Natural killer cell (primary cell): Measurements from ENCODE around the gene PRKCB. TPM values are rescaled to one million over a fixed set of nuclear protein-coding genes. Genes with fewer than 3 reads are reported as not detected.

Source experiments
- ATAC-seq, 3 donors: fragments of 150-1000 bp in 2 of 3; fragments of 200-7000 bp in 1 of 3; cut with Tn5 transposase; 1 replicate in 1 of 3; 2 replicates in 2 of 3; pipeline ENCODE4 v1.10.0; 2021; ENCODE audit warnings: mild to moderate bottlenecking in 2 of 3, moderate library complexity in 2 of 3
- DNase-seq, 2 donors: peaks; one replicate each; pipeline versions ENCODE4 v3.0.0 to v3.0.0-alpha.2; 2013 to 2021; ENCODE audit warnings: mixed read lengths in 1 of 2
- H3K27ac ChIP-seq: one replicate; pipeline ENCODE4 v1.5.1; 2013; ENCODE audit warnings: mild to moderate bottlenecking, low read length
- H3K27me3 ChIP-seq: one replicate; pipeline ENCODE4 v1.6.1; 2013; ENCODE audit warnings: low read length; ENCODE audit not compliant: control insufficient read depth, insufficient read depth
- H3K36me3 ChIP-seq: one replicate; pipeline ENCODE4 v1.6.1; 2013; ENCODE audit warnings: low read length; ENCODE audit not compliant: control insufficient read depth, insufficient read depth
- H3K4me1 ChIP-seq: one replicate; pipeline ENCODE4 v1.6.1; 2013; ENCODE audit warnings: low read length; ENCODE audit not compliant: control insufficient read depth, insufficient read depth
- H3K4me3 ChIP-seq: one replicate; pipeline ENCODE4 v1.5.1; 2013; ENCODE audit warnings: low read length
- H3K9me3 ChIP-seq: one replicate; pipeline ENCODE4 v1.6.1; 2013; ENCODE audit warnings: low read length; ENCODE audit not compliant: control insufficient read depth, insufficient read depth
- H3K27ac Mint-ChIP-seq, 2 donors: one replicate each; pipeline ENCODE4 v1.8.0; 2022; ENCODE audit warnings: mild to moderate bottlenecking in 2 of 2, mixed read lengths in 2 of 2, moderate library complexity in 1 of 2
- H3K27me3 Mint-ChIP-seq, 2 donors: one replicate each; pipeline ENCODE4 v1.8.0; 2022; ENCODE audit warnings: low read depth in 2 of 2, mixed read lengths in 2 of 2
- H3K36me3 Mint-ChIP-seq: one replicate; pipeline ENCODE4 v1.8.0; 2022; ENCODE audit warnings: mixed read lengths
- H3K4me1 Mint-ChIP-seq, 2 donors: one replicate each; pipeline ENCODE4 v1.8.0; 2022; ENCODE audit warnings: mixed read lengths in 2 of 2
- H3K4me3 Mint-ChIP-seq: one replicate; pipeline ENCODE4 v1.8.0; 2022; ENCODE audit warnings: mild to moderate bottlenecking, moderate library complexity, mixed read lengths
- H3K9me3 Mint-ChIP-seq, 2 donors: one replicate each; pipeline ENCODE4 v1.8.0; 2022; ENCODE audit warnings: mixed read lengths in 2 of 2
- CTCF ChIP-seq: fragments of 200-600 bp; IDR thresholded peaks from one replicate; pipeline ENCODE4 v1.8.0; 2022; ENCODE audit warnings: antibody characterized with exemption
- WGBS: methylation state at CpG from one replicate; pipeline ENCODE4 v1.1.7; 2013; ENCODE audit warnings: missing lambda C conversion rate; ENCODE audit not compliant: insufficient coverage; 5-methylcytosine and 5-hydroxymethylcytosine counted together
- intact Hi-C: fragments of 100-400 bp; cut with micrococcal nuclease; formaldehyde crosslinking; loops from one replicate; pipeline ENCODE4 v1.14.2; 2022
- total RNA-seq, 4 donors: library from RNA; stranded (reverse); fragments of 120-200 nt in 1 of 4; gene quantifications; one replicate each; pipeline versions ENCODE4 v1.2.3 to v1.2.4, GENCODE V29; 2013 to 2022

Gene PRKCB
- total RNA-seq, 3 donors from 2014 or later (not counting 1 experiment from before 2014, with no cell fraction given) = 182 to 222 (median 183) TPM

- Mint-ChIP-seq H3K36me3 (no peaks in the 10 kb centered on the region), H3K4me1 (no peaks in the 10 kb centered on the region), H3K9me3 (no peaks in the 10 kb centered on the region), H3K4me3 (no peak overlapping the region), H3K27ac (no peak overlapping the region), H3K27me3 (peaks cover 0 to 11% of the 10 kb centered on the region in 2 donors)
- WGBS = 94% methylated on average over 5 of the region's 6 CpGs
- intact Hi-C loops = loop anchor here (5.0 kb wide), 1 partner anchor 707 kb away; no protein-coding TSS in a partner anchor
- no peak overlapping the region for H3K4me3 ChIP-seq
- H3K27ac ChIP-seq = no peak overlapping the region
- no peaks in the 10 kb centered on the region for H3K4me1 ChIP-seq
- TF ChIP-seq CTCF = no peak
- DNase-seq (no peak), ATAC-seq (no peak)
- no peaks in the 10 kb centered on the region for H3K9me3 ChIP-seq
- no peaks in the 10 kb centered on the region for H3K36me3 ChIP-seq
- H3K27me3 ChIP-seq = no peaks in the 10 kb centered on the region
Measured at GRCh38 chr16:23795378-23795777, 40.4 kb upstream of the PRKCB start.

- H3K27ac Mint-ChIP-seq = no peak overlapping the region
- no peaks in the 10 kb centered on the region for H3K4me1 ChIP-seq
- 83% methylated on average over 2 of the region's 2 CpGs for WGBS
- H3K9me3 Mint-ChIP-seq = no peaks in the 10 kb centered on the region
- DNase-seq (no peak), ATAC-seq (no peak)
- peaks cover 0 to 8% of the 10 kb centered on the region in 2 donors for H3K4me1 Mint-ChIP-seq
- TF ChIP-seq CTCF = no peak
- no peaks in the 10 kb centered on the region for H3K9me3 ChIP-seq
- no peak overlapping the region for H3K4me3 ChIP-seq
- H3K36me3 ChIP-seq = no peaks in the 10 kb centered on the region
- H3K4me3 Mint-ChIP-seq = no peak overlapping the region
- H3K27me3 Mint-ChIP-seq = peaks cover 0 to 11% of the 10 kb centered on the region in 2 donors
- no peaks in the 10 kb centered on the region for H3K36me3 Mint-ChIP-seq
- no peaks in the 10 kb centered on the region for H3K27me3 ChIP-seq
- intact Hi-C loops = loop anchor here (5.0 kb wide), 1 partner anchor 705 kb away; no protein-coding TSS in a partner anchor
- H3K27ac ChIP-seq = no peak overlapping the region
Measured at GRCh38 chr16:23796941-23797340, 38.8 kb upstream of the PRKCB start.

GRCh38 chr16:23801378-23801777 lies 34.4 kb upstream of the PRKCB start:
- Histone ChIP-seq H3K36me3 (no peaks in the 10 kb centered on the region), H3K27me3 (no peaks in the 10 kb centered on the region), H3K4me1 (no peaks in the 10 kb centered on the region), H3K4me3 (no peak overlapping the region), H3K9me3 (no peaks in the 10 kb centered on the region), H3K27ac (no peak overlapping the region)
- WGBS = 7% methylated on average over 4 of the region's 5 CpGs
- ATAC-seq (peak; percentile 74 to 81 (median 78)), DNase-seq (peak; percentile 78 to 89)
- TF ChIP-seq CTCF = peak; percentile 65
- Mint-ChIP-seq H3K4me3 (no peak overlapping the region), H3K27me3 (peaks cover 0 to 11% of the 10 kb centered on the region in 2 donors), H3K27ac (peak overlapping the region in 1 of 2 donors; percentile 51), H3K36me3 (no peaks in the 10 kb centered on the region), H3K4me1 (peaks cover 9 to 16% of the 10 kb centered on the region in 2 donors), H3K9me3 (no peaks in the 10 kb centered on the region)
- intact Hi-C loops = loop anchor here (1.0 to 5.0 kb wide), 3 partner anchors 36 to 235 kb away; partner anchors contain the start of gene PRKCB

GRCh38 chr16:23802776-23803175 lies 33.0 kb upstream of the PRKCB start:
- Mint-ChIP-seq H3K9me3 (no peaks in the 10 kb centered on the region), H3K4me3 (no peak overlapping the region), H3K36me3 (no peaks in the 10 kb centered on the region), H3K4me1 (peaks cover 9 to 21% of the 10 kb centered on the region in 2 donors), H3K27ac (no peak overlapping the region), H3K27me3 (peaks cover 0 to 2% of the 10 kb centered on the region in 2 donors)
- ATAC-seq = no peak
- H3K36me3 ChIP-seq = no peaks in the 10 kb centered on the region
- WGBS = no CpG with 5 or more reads among the region's 2 CpGs
- H3K27ac ChIP-seq = no peak overlapping the region
- H3K4me3 ChIP-seq = no peak overlapping the region
- intact Hi-C loops = loop anchor here (1.0 to 5.0 kb wide), 3 partner anchors 35 to 208 kb away; partner anchors contain the start of gene PRKCB
- TF ChIP-seq CTCF = no peak
- no peaks in the 10 kb centered on the region for H3K9me3 ChIP-seq
- H3K4me1 ChIP-seq = no peaks in the 10 kb centered on the region
- H3K27me3 ChIP-seq = no peaks in the 10 kb centered on the region
- DNase-seq = no peak
